GM12865 (cell line): ENCODE measurements around the gene TREML4.
"Not testable (repeated sequence)": the region's sequence is repeated elsewhere in the genome, so short reads cannot be mapped to it uniquely, and the experiment has no call there.

Experiments used
- DNase-seq: peaks from one replicate; pipeline ENCODE4 v3.0.0; 2010; ENCODE audit warnings: low read depth
- H3K4me3 ChIP-seq: 2 replicates; pipeline ENCODE4 v1.5.1; 2011; ENCODE audit warnings: mild to moderate bottlenecking, low read depth, low read length, control low read depth
- CTCF ChIP-seq: IDR thresholded peaks from 2 replicates; pipeline ENCODE4 v1.5.1; 2011; ENCODE audit warnings: low read length, control low read depth, low read depth, inconsistent platforms; ENCODE audit not compliant: insufficient read depth; ENCODE audit errors: missing control alignments

Gene TREML4

GRCh38 chr6:41232667-41233066 is 4.5 kb downstream of the TREML4 start:
- no peak overlapping the region for H3K4me3 ChIP-seq
- TF ChIP-seq CTCF = no peak
- no peak for DNase-seq

GRCh38 chr6:41236276-41236675 is 8.1 kb downstream of the TREML4 start:
- no peak for DNase-seq
- no peak for TF ChIP-seq CTCF
- no peak overlapping the region for H3K4me3 ChIP-seq

- TF ChIP-seq CTCF = no peak
- no peak overlapping the region for H3K4me3 ChIP-seq
- DNase-seq = no peak
These were observed 9.0 kb downstream of the TREML4 start for GRCh38 chr6:41237128-41237527.

- DNase-seq = no peak
- TF ChIP-seq CTCF = no peak
- H3K4me3 ChIP-seq = no peak overlapping the region
These were observed 11.5 kb downstream of the TREML4 start for GRCh38 chr6:41239467-41240159.

GRCh38 chr6:41246529-41246928 is 18.4 kb downstream of the TREML4 start:
- not testable (repeated sequence) for DNase-seq, H3K4me3 ChIP-seq

- TF ChIP-seq CTCF = no peak
- no peak for DNase-seq
- H3K4me3 ChIP-seq = no peak overlapping the region
These were observed 19.2 kb downstream of the TREML4 start for GRCh38 chr6:41247288-41247865.

GRCh38 chr6:41247882-41248705 is 19.9 kb downstream of the TREML4 start:
- H3K4me3 ChIP-seq = no peak overlapping the region
- DNase-seq = peak; percentile 27
- TF ChIP-seq CTCF = no peak
